GM18858 (cell line): ENCODE data around the gene GLIS1.

Experiments
- ATAC-seq: cut with Tn5 transposase; IDR thresholded peaks from one replicate; pipeline ENCODE4 v1.9.1; 2021; ENCODE audit not compliant: unreplicated experiment

Gene GLIS1

GRCh38 chr1:53680868-53681267 is 58.1 kb downstream of the GLIS1 start:
- ATAC-seq = no peak

GRCh38 chr1:53678938-53679825 is 59.8 kb downstream of the GLIS1 start:
- ATAC-seq = no peak

GRCh38 chr1:53678507-53678906 is 60.5 kb downstream of the GLIS1 start:
- ATAC-seq = no peak

- no peak for ATAC-seq
These were observed 60.9 kb downstream of the GLIS1 start for GRCh38 chr1:53678046-53678445.

GRCh38 chr1:53677486-53677885 is 61.5 kb downstream of the GLIS1 start:
- ATAC-seq = no peak

- ATAC-seq = no peak
These were observed 66.2 kb downstream of the GLIS1 start for GRCh38 chr1:53672785-53673184.

- no peak for ATAC-seq
These were observed 66.7 kb downstream of the GLIS1 start for GRCh38 chr1:53672243-53672642.

GRCh38 chr1:53669621-53670191 is 69.3 kb downstream of the GLIS1 start:
- no peak for ATAC-seq

GRCh38 chr1:53666566-53666965 is 72.4 kb downstream of the GLIS1 start:
- no peak for ATAC-seq

GRCh38 chr1:53665996-53666395 is 73.0 kb downstream of the GLIS1 start:
- ATAC-seq = no peak

- no peak for ATAC-seq
These were observed 75.2 kb downstream of the GLIS1 start for GRCh38 chr1:53663529-53664300.

- ATAC-seq = no peak
These were observed 76.0 kb downstream of the GLIS1 start for GRCh38 chr1:53662951-53663350.

- ATAC-seq = no peak
These were observed 76.8 kb downstream of the GLIS1 start for GRCh38 chr1:53662169-53662568.

GRCh38 chr1:53661496-53661895 is 77.5 kb downstream of the GLIS1 start:
- no peak for ATAC-seq

- ATAC-seq = no peak
These were observed 78.3 kb downstream of the GLIS1 start for GRCh38 chr1:53660666-53661065.

- ATAC-seq = no peak
These were observed 79.5 kb downstream of the GLIS1 start for GRCh38 chr1:53659436-53659835.

GRCh38 chr1:53658489-53659230 is 80.3 kb downstream of the GLIS1 start:
- ATAC-seq = no peak

- no peak for ATAC-seq
These were observed 81.0 kb downstream of the GLIS1 start for GRCh38 chr1:53657891-53658396.

- no peak for ATAC-seq
These were observed 81.5 kb downstream of the GLIS1 start for GRCh38 chr1:53657531-53657805.

- ATAC-seq = no peak
These were observed 82.0 kb downstream of the GLIS1 start for GRCh38 chr1:53656747-53657530.
